Measurements from ENCODE around the gene CTXND1. TPM values are rescaled to one million over a fixed set of nuclear protein-coding genes. Genes with fewer than 3 reads are reported as not detected.

The CTXND1 gene
- polyA plus RNA-seq, 2 of the 4 experiments (the other 2 are of a cell fraction) = not detected

- no peak for FAIRE-seq
- DNase-seq (ENCODE audit: low read depth in 1 of 2, low spot score in 1 of 2) = no peak
- H3K9me3 ChIP-seq = no peaks in the 10 kb centered on the region; the same call in 2 of the 3 replicates
- ChIA-PET POLR2A (no interaction called here), CTCF (interaction anchor here (1.2 kb wide), 1 partner anchor 10 kb away, joined by 3 read pairs; no protein-coding TSS in a partner anchor)
- 49% methylated on average over 4 of the region's 4 CpGs for WGBS (ENCODE audit: missing lambda C conversion rate)
- no peak overlapping the region for H3K27ac ChIP-seq
- TF ChIP-seq ZC3H11A (IDR thresholded peaks at IDR 0.05) (peak; percentile 96), KDM1A (IDR thresholded peaks at IDR 0.05; ENCODE audit: low read depth) (no peak), SREBF2 (IDR thresholded peaks at IDR 0.05) (no peak)
- H3K4me1 ChIP-seq = no peaks in the 10 kb centered on the region
- H3K4me2 ChIP-seq = no peak overlapping the region
- ATAC-seq = no peak
- no peak overlapping the region for H3K4me3 ChIP-seq
Measured at GRCh38 chr15:80217327-80217900, 34.6 kb downstream of the CTXND1 start.

- Histone ChIP-seq H3K4me2 (no peak overlapping the region), H3K4me1 (no peaks in the 10 kb centered on the region)
- POLR2A ChIA-PET = no interaction called here
Measured at GRCh38 chr15:80216911-80217310, 35.1 kb downstream of the CTXND1 start.

GRCh38 chr15:80216141-80216540, 35.9 kb downstream of the CTXND1 start:
- ATAC-seq = no peak
- 65% methylated on average over 5 of the region's 5 CpGs for WGBS (ENCODE audit: missing lambda C conversion rate)
- no peaks in the 10 kb centered on the region; the same call in 2 of the 3 replicates for H3K9me3 ChIP-seq
- ChIA-PET POLR2A (no interaction called here), CTCF (no interaction called here)
- H3K4me2 ChIP-seq = no peak overlapping the region
- no peak for DNase-seq (ENCODE audit: low read depth in 1 of 2, low spot score in 1 of 2)
- FAIRE-seq = peak; percentile 18
- no peaks in the 10 kb centered on the region for H3K4me1 ChIP-seq
- TF ChIP-seq JUNB (IDR thresholded peaks at IDR 0.05) (no peak), EP300 (IDR thresholded peaks at IDR 0.05) (no peak)
- no peak overlapping the region for H3K4me3 ChIP-seq
- H3K27ac ChIP-seq = no peak overlapping the region

More at GRCh38 chr15:80216911-80217310, 35.1 kb downstream of the CTXND1 start:
- no peak overlapping the region for H3K4me3 ChIP-seq
- H3K9me3 ChIP-seq = no peaks in the 10 kb centered on the region; the same call in 2 of the 3 replicates
- FAIRE-seq (peak; percentile 79), ATAC-seq (no peak), DNase-seq (ENCODE audit: low read depth in 1 of 2, low spot score in 1 of 2) (no peak)
- no peak for TF ChIP-seq POLR2AphosphoS2 (conservative IDR thresholded peaks at IDR 0.05; ENCODE audit: low read length)
- 37% methylated on average over 1 of the region's 1 CpG for WGBS (ENCODE audit: missing lambda C conversion rate)
- no peak overlapping the region for H3K27ac ChIP-seq
- CTCF ChIA-PET = interaction anchor here (1.2 kb wide), 1 partner anchor 9 kb away, joined by 3 read pairs; no protein-coding TSS in a partner anchor

GRCh38 chr15:80214910-80215309, 37.1 kb downstream of the CTXND1 start:
- Histone ChIP-seq H3K9me3 (no peaks in the 10 kb centered on the region; the same call in 2 of the 3 replicates), H3K4me3 (no peak overlapping the region), H3K4me2 (no peak overlapping the region), H3K4me1 (no peaks in the 10 kb centered on the region), H3K27ac (no peak overlapping the region)
- FAIRE-seq (no peak), DNase-seq (ENCODE audit: low read depth in 1 of 2, low spot score in 1 of 2) (no peak), ATAC-seq (no peak)
- ChIA-PET CTCF (no interaction called here), POLR2A (no interaction called here)
- TF ChIP-seq RCOR1 (IDR thresholded peaks at IDR 0.05; ENCODE audit: low read depth, low read length) = no peak
- TF ChIP-seq BCL3 (IDR thresholded peaks at IDR 0.05) = no peak
- no peak for TF ChIP-seq CTCF (IDR thresholded peaks at IDR 0.05)
- no peak for TF ChIP-seq ZC3H11A (IDR thresholded peaks at IDR 0.05)
- TF ChIP-seq POLR2A (IDR thresholded peaks at IDR 0.05; ENCODE audit: low read length) = no peak
- no peak for TF ChIP-seq NFE2L2 (conservative IDR thresholded peaks at IDR 0.05; ENCODE audit: low read length)
- 36% methylated on average over 2 of the region's 2 CpGs for WGBS (ENCODE audit: missing lambda C conversion rate)

GRCh38 chr15:80211976-80212375, 40.0 kb downstream of the CTXND1 start:
- TF ChIP-seq GATA3 (IDR thresholded peaks at IDR 0.05; ENCODE audit: borderline replicate concordance) = no peak
- Histone ChIP-seq H3K9me3 (no peaks in the 10 kb centered on the region; the same call in 2 of the 3 replicates), H3K4me1 (no peaks in the 10 kb centered on the region), H3K27ac (no peak overlapping the region), H3K4me3 (no peak overlapping the region), H3K4me2 (no peak overlapping the region)
- FAIRE-seq = no peak
- no peak for DNase-seq (ENCODE audit: low read depth in 1 of 2, low spot score in 1 of 2)
- CTCF ChIA-PET = no interaction called here
- 6% methylated on average over 1 of the region's 1 CpG for WGBS (ENCODE audit: missing lambda C conversion rate)
- ATAC-seq = no peak
- POLR2A ChIA-PET = no interaction called here
